HCT116 (cell line): Measurements from ENCODE around the gene HCRT. TPM values are rescaled to one million over a fixed set of nuclear protein-coding genes. Genes with fewer than 3 reads are reported as not detected.

Experiments used
- ATAC-seq: fragments of 200-7000 bp; cut with Tn5 transposase; 2 replicates; pipeline ENCODE4 v1.9.1; 2020; ENCODE audit warnings: mild to moderate bottlenecking, moderate library complexity
- BruUV-seq: library from RNA; stranded (reverse); fragments of 400-500 nt; replicated peaks from 2 replicates; lab custom pipeline; 2021; lab: Mats Ljungman, UMichigan
- CTCF ChIA-PET: fragments of 300-600 bp; sonication (Branson Sonifier 250); formaldehyde crosslinking; loops from one replicate; lab custom pipeline; 2021; ENCODE audit warnings: antibody characterized with exemption; lab: Charles Lee
- POLR2A ChIA-PET: fragments of 300-600, 350-600 bp; sonication (Branson Sonifier 250); formaldehyde crosslinking; loops from one replicate; lab custom pipeline; 2021; ENCODE audit warnings: antibody characterized with exemption; lab: Charles Lee
- RAD21 ChIA-PET, 2 experiments: fragments of 300-600 bp; sonication (Branson Sonifier 250); formaldehyde crosslinking; loops; one replicate each; lab custom pipeline; 2023; ENCODE audit warnings: low total read pairs in 2 of 2; ENCODE audit not compliant: uncharacterized antibody in 2 of 2, unreplicated experiment in 2 of 2, low non-redundant PET in 1 of 2; lab: Charles Lee
- DNase-seq: peaks from one replicate; pipeline ENCODE4 v3.0.0-alpha.2; 2010; ENCODE audit warnings: low read depth, low spot score
- H2AFZ ChIP-seq: fragments of 200-600 bp; shearing (Covaris generic), sonication (generic); 2 replicates; pipeline ENCODE4 v1.6.1; 2017; ENCODE audit warnings: low read depth, mixed run types, mixed read lengths, antibody characterized with exemption, low read length; ENCODE audit not compliant: poor library complexity, severe bottlenecking
- H3K27ac ChIP-seq: 2 replicates; pipeline ENCODE4 v1.5.1; 2012; ENCODE audit warnings: low read depth, low read length
- H3K27me3 ChIP-seq: fragments of 200-600 bp; sonication (generic); 2 replicates; pipeline ENCODE4 v1.6.1; 2016; ENCODE audit warnings: mixed run types, low read length, mixed read lengths; ENCODE audit not compliant: insufficient read depth
- H3K36me3 ChIP-seq, 2 experiments: fragments of 200-500 bp in 1 of 2; fragments of 200-600 bp in 1 of 2; sonication (Bioruptor generic) in 1 of 2; sonication (generic) in 1 of 2; 2 replicates each; pipeline versions ENCODE4 v1.5.1 to v1.6.1; 2014 to 2016; ENCODE audit warnings: low read length in 2 of 2, inconsistent platforms in 1 of 2, mixed read lengths in 1 of 2, mixed run types in 1 of 2; ENCODE audit not compliant: insufficient read depth in 2 of 2, control insufficient read depth in 1 of 2
- H3K4me1 ChIP-seq, 2 experiments: fragments of 200-600 bp in 1 of 2; sonication (generic) in 1 of 2; 2 replicates each; pipeline versions ENCODE4 v1.5.1 to v1.6.1; 2012 to 2017; ENCODE audit warnings: low read length in 2 of 2, inconsistent platforms in 1 of 2, mild to moderate bottlenecking in 1 of 2, mixed read lengths in 1 of 2, mixed run types in 1 of 2, moderate library complexity in 1 of 2; ENCODE audit not compliant: insufficient read depth in 2 of 2, control insufficient read depth in 1 of 2
- H3K4me2 ChIP-seq: fragments of 200-600 bp; sonication (generic); 2 replicates; pipeline ENCODE4 v1.6.1; 2017; ENCODE audit warnings: mixed run types, low read length, mixed read lengths
- H3K4me3 ChIP-seq, 2 experiments: fragments of 200-600 bp in 1 of 2; sonication (generic) in 1 of 2; replicated peaks in 1 of 2; 2 replicates each; pipeline ENCODE4 v1.5.1; 2011 to 2016; ENCODE audit warnings: low read length in 2 of 2, control low read depth in 1 of 2, low read depth in 1 of 2, mild to moderate bottlenecking in 1 of 2, mixed read lengths in 1 of 2, mixed run types in 1 of 2
- H3K79me2 ChIP-seq: fragments of 200-600 bp; sonication (generic); 2 replicates; pipeline ENCODE4 v1.6.1; 2017; ENCODE audit warnings: mild to moderate bottlenecking, mixed run types, low read length, moderate library complexity, mixed read lengths; ENCODE audit not compliant: insufficient read depth
- H3K9ac ChIP-seq: fragments of 200-600 bp; sonication (generic); 2 replicates; pipeline ENCODE4 v1.6.1; 2016; ENCODE audit warnings: low read length, mixed read lengths
- H3K9me2 ChIP-seq: fragments of 200-600 bp; sonication (generic), shearing (Covaris generic); 2 replicates; pipeline ENCODE4 v1.6.1; 2017; ENCODE audit warnings: mixed run types, mild to moderate bottlenecking, moderate library complexity; ENCODE audit not compliant: insufficient read depth
- H3K9me3 ChIP-seq, 2 experiments: fragments of 200-500 bp in 1 of 2; fragments of 200-600 bp in 1 of 2; sonication (Bioruptor generic) in 1 of 2; sonication (generic) in 1 of 2; 2 replicates each; pipeline ENCODE4 v1.6.1; 2014 to 2017; ENCODE audit warnings: low read length in 2 of 2, mixed read lengths in 2 of 2, inconsistent platforms in 1 of 2, low read depth in 1 of 2, mild to moderate bottlenecking in 1 of 2, mixed run types in 1 of 2, moderate library complexity in 1 of 2; ENCODE audit not compliant: control insufficient read depth in 1 of 2, insufficient read depth in 1 of 2
- H4K20me1 ChIP-seq: fragments of 200-600 bp; sonication (generic), shearing (Covaris generic); 2 replicates; pipeline ENCODE4 v1.6.1; 2017; ENCODE audit warnings: mixed run types, mild to moderate bottlenecking, moderate library complexity; ENCODE audit not compliant: insufficient read depth
- EGR1 ChIP-seq: IDR thresholded peaks from 2 replicates; pipeline ENCODE4 v1.6.1; 2012; ENCODE audit warnings: low read depth
- ELF1 ChIP-seq: IDR thresholded peaks from 2 replicates; pipeline ENCODE4 v1.6.1; 2012; ENCODE audit warnings: low read depth, borderline replicate concordance
- EZH2 ChIP-seq: fragments of 200-600 bp; sonication (generic); IDR thresholded peaks from 2 replicates; pipeline ENCODE4 v1.6.1; 2017; ENCODE audit warnings: antibody characterized with exemption, mixed run types
- JUND ChIP-seq: IDR thresholded peaks from 2 replicates; pipeline ENCODE4 v1.6.1; 2012
- POLR2A ChIP-seq: IDR thresholded peaks from 2 replicates; pipeline ENCODE4 v1.7.0; 2011; ENCODE audit warnings: borderline replicate concordance; ENCODE audit not compliant: insufficient read depth, insufficient read length; ENCODE audit errors: extremely low read depth
- POLR2AphosphoS5 ChIP-seq: IDR thresholded peaks from 2 replicates; pipeline ENCODE4 v1.6.1; 2011; ENCODE audit warnings: mild to moderate bottlenecking, low read depth, low read length, moderate library complexity
- RAD21 ChIP-seq: IDR thresholded peaks from 2 replicates; pipeline ENCODE4 v1.6.1; 2012; ENCODE audit warnings: low read depth, mild to moderate bottlenecking
- SIN3A ChIP-seq: IDR thresholded peaks from 2 replicates; pipeline ENCODE4 v1.6.1; 2012; ENCODE audit warnings: low read depth
- SP1 ChIP-seq: IDR thresholded peaks from 2 replicates; pipeline ENCODE4 v1.6.1; 2012; ENCODE audit warnings: low read depth
- TCF7L2 ChIP-seq: IDR thresholded peaks from 2 replicates; pipeline ENCODE4 v1.7.0; 2011; ENCODE audit warnings: borderline replicate concordance, inconsistent platforms; ENCODE audit not compliant: insufficient read depth, insufficient read length; ENCODE audit errors: extremely low read depth
- ZBTB33 ChIP-seq: IDR thresholded peaks from 2 replicates; pipeline ENCODE4 v1.6.1; 2011; ENCODE audit warnings: mild to moderate bottlenecking, low read length, moderate library complexity; ENCODE audit not compliant: insufficient replicate concordance; ENCODE audit errors: extremely low read depth
- ZFX ChIP-seq: fragments of 450-650 bp; IDR thresholded peaks from 2 replicates; pipeline ENCODE4 v1.6.1; 2017
- intact Hi-C: fragments of 100-400 bp; cut with micrococcal nuclease; formaldehyde crosslinking; loops from 2 replicates; pipeline ENCODE4 v1.10.0; 2022
- total RNA-seq: library from RNA; stranded (reverse); gene quantifications from one replicate; pipeline ENCODE4 v1.2.1, GENCODE V29; 2021; ENCODE audit not compliant: unreplicated experiment
- TF ChIP-seq, protein P1 (sequence below): IDR thresholded peaks from 2 replicates; pipeline ENCODE4 v1.6.1; 2012
- TF ChIP-seq, protein P2 (sequence below): IDR thresholded peaks from 2 replicates; pipeline ENCODE4 v1.6.1; 2012; ENCODE audit warnings: low read depth
- TF ChIP-seq, protein P3 (sequence below), 3 experiments: fragments of 200-600 bp in 1 of 3; sonication (generic) in 1 of 3; IDR thresholded peaks in 2 of 3; conservative IDR thresholded peaks in 1 of 3; 2 replicates each; pipeline ENCODE4 v1.5.1; 2012 to 2017; ENCODE audit warnings: low read depth in 2 of 3, low read length in 2 of 3, antibody characterized with exemption in 1 of 3, borderline replicate concordance in 1 of 3, control low read depth in 1 of 3, mild to moderate bottlenecking in 1 of 3, mixed read lengths in 1 of 3, mixed run types in 1 of 3, moderate library complexity in 1 of 3; ENCODE audit not compliant: insufficient read depth in 1 of 3
- TF ChIP-seq, protein P4 (sequence below): IDR thresholded peaks from 2 replicates; pipeline ENCODE4 v1.6.1; 2012

Gene HCRT
- total RNA-seq, 1 experiment from 2014 or later: not detected

GRCh38 chr17:42171831-42172230 is 13.4 kb downstream of the HCRT start:
- no peak for DNase-seq
- H3K4me2 ChIP-seq: no peak overlapping the region
- BruUV-seq: no TSS peak
- H3K79me2 ChIP-seq: no peaks in the 10 kb centered on the region
- no peak overlapping the region for H3K4me3 ChIP-seq
- no peak for ATAC-seq
- H3K36me3 ChIP-seq: no peaks in the 10 kb centered on the region
- no peak overlapping the region for H2AFZ ChIP-seq
- ChIA-PET CTCF (no interaction called here), POLR2A (no interaction called here), RAD21 (no interaction called here)
- H3K27ac ChIP-seq: no peak overlapping the region
- H3K9ac ChIP-seq: no peak overlapping the region
- TF ChIP-seq ZBTB33 (no peak), SIN3A (no peak), EZH2 (no peak), POLR2A (no peak), ELF1 (no peak), POLR2AphosphoS5 (no peak), SP1 (no peak), ZFX (no peak), EGR1 (no peak), TCF7L2 (no peak), RAD21 (no peak), JUND (no peak)
- TF ChIP-seq, protein P1, sequence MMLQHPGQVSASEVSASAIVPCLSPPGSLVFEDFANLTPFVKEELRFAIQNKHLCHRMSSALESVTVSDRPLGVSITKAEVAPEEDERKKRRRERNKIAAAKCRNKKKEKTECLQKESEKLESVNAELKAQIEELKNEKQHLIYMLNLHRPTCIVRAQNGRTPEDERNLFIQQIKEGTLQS: no peak
- TF ChIP-seq, protein P2, sequence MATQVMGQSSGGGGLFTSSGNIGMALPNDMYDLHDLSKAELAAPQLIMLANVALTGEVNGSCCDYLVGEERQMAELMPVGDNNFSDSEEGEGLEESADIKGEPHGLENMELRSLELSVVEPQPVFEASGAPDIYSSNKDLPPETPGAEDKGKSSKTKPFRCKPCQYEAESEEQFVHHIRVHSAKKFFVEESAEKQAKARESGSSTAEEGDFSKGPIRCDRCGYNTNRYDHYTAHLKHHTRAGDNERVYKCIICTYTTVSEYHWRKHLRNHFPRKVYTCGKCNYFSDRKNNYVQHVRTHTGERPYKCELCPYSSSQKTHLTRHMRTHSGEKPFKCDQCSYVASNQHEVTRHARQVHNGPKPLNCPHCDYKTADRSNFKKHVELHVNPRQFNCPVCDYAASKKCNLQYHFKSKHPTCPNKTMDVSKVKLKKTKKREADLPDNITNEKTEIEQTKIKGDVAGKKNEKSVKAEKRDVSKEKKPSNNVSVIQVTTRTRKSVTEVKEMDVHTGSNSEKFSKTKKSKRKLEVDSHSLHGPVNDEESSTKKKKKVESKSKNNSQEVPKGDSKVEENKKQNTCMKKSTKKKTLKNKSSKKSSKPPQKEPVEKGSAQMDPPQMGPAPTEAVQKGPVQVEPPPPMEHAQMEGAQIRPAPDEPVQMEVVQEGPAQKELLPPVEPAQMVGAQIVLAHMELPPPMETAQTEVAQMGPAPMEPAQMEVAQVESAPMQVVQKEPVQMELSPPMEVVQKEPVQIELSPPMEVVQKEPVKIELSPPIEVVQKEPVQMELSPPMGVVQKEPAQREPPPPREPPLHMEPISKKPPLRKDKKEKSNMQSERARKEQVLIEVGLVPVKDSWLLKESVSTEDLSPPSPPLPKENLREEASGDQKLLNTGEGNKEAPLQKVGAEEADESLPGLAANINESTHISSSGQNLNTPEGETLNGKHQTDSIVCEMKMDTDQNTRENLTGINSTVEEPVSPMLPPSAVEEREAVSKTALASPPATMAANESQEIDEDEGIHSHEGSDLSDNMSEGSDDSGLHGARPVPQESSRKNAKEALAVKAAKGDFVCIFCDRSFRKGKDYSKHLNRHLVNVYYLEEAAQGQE: no peak
- TF ChIP-seq, protein P3, sequence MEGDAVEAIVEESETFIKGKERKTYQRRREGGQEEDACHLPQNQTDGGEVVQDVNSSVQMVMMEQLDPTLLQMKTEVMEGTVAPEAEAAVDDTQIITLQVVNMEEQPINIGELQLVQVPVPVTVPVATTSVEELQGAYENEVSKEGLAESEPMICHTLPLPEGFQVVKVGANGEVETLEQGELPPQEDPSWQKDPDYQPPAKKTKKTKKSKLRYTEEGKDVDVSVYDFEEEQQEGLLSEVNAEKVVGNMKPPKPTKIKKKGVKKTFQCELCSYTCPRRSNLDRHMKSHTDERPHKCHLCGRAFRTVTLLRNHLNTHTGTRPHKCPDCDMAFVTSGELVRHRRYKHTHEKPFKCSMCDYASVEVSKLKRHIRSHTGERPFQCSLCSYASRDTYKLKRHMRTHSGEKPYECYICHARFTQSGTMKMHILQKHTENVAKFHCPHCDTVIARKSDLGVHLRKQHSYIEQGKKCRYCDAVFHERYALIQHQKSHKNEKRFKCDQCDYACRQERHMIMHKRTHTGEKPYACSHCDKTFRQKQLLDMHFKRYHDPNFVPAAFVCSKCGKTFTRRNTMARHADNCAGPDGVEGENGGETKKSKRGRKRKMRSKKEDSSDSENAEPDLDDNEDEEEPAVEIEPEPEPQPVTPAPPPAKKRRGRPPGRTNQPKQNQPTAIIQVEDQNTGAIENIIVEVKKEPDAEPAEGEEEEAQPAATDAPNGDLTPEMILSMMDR (IDR thresholded peaks at IDR 0.05 in 2 of 3, conservative IDR thresholded peaks at IDR 0.05 in 1 of 3; ENCODE audit: borderline replicate concordance in 1 of 3, insufficient read depth in 1 of 3, low read depth in 2 of 3, low read length in 2 of 3): no peak
- TF ChIP-seq, protein P4, sequence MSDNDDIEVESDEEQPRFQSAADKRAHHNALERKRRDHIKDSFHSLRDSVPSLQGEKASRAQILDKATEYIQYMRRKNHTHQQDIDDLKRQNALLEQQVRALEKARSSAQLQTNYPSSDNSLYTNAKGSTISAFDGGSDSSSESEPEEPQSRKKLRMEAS: no peak
- intact Hi-C loops: no loop called here
- H3K9me3 ChIP-seq: no peaks in the 10 kb centered on the region
- no peaks in the 10 kb centered on the region for H3K4me1 ChIP-seq
- H3K9me2 ChIP-seq: no peaks in the 10 kb centered on the region
- peaks cover 6% of the 10 kb centered on the region; the same call in 1 of the 2 replicates for H3K27me3 ChIP-seq
- H4K20me1 ChIP-seq: no peaks in the 10 kb centered on the region
